ENCODE data around the gene CAPN9.

GRCh38 chr1:230747890-230748800 is 957 bp downstream of the CAPN9 start:
- no peak for TF ChIP-seq CTCF (IDR thresholded peaks at IDR 0.05; ENCODE audit: poor library complexity)
- no peak for TF ChIP-seq EZH2phosphoT487 (IDR thresholded peaks at IDR 0.05; ENCODE audit: low read depth, severe bottlenecking, unreplicated experiment)
- no peak for TF ChIP-seq EZH2 (IDR thresholded peaks at IDR 0.05; ENCODE audit: borderline replicate concordance)

Measured in hepatocyte (in vitro differentiated cells).